ENCODE data around the gene CD276.
A peak's percentile ranks its signal among the peaks of the same experiment; 100 is the strongest.

The CD276 gene

DNA sequence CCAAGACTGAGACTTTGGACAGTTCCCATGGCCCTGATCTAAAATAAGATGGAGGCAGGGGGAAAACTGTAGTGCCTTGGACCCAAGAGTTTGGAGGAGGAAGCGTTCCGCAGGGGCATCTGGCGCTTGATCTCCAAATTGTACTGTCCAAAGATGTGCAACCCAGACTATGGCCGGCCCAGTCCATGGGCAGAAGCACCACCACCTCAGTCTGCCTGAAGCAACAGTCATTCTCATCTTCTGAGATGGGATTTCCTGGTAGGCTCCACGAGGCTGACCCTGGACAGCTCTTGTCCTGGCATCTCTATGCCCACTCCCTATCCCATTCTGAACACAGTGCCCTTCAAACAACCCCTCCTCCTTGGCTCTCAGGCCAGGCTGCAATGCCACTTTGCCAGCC is 65.3 kb downstream of the CD276 start:
- no peak for DNase-seq

DNA sequence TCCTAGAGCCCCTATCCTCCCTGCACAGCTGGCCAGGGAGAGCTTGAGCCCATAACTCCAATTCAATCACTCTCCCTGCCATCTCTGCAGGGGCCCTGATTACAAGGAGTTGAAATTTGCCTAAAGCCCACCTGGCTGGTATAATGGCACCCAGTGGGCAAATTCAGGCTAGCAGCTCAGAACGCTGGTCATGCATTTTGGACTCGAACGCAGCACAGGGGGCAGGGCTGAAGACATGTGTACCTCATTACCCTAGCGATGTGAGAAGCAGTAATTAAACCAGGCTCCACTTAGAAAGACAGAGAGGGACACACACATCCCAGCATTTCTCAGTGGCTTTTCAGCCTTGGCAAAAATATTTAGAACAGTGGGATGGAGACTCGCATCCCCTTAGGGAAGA is 65.8 kb downstream of the CD276 start:
- no peak for DNase-seq

DNA sequence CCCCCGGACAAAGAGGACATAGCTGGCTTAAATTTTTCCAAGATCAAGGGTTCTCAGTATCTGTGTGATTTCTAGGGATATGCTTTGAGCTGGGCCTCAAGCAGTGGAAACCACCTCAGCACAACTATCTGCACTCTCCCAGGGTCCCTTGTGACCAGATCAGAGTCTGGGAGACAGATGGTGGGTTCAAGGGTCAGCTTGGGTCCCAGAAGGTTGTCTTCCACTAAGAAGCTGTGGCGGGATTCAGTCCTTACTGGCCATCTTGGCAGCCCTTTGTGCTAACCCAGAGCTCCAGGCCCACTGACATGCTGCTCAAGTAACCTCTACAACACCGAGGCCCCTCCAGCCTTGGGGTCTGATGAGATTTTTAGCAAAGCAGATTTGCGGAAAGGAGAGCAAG is 66.3 kb downstream of the CD276 start:
- DNase-seq: no peak

DNA sequence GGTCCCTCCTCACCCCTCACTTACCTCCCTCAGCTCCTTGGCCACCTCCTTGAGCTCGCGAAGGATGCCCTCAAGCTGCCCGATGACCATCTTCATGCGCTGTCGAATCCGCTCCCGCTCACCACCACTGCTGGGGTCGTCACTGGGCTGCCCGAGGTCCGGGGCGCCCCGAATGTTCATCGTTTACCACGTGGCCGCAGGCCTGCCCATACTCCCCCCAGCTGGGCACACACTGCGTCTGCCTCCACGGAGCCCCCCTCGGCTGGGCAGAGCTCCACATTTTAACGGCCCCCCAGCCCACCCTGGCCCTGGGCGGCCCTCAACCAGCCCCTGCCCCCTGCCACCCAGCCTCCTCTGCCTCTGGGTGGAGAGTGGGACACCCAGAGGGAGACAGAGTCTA is 66.8 kb downstream of the CD276 start:
- no peak for DNase-seq

DNA sequence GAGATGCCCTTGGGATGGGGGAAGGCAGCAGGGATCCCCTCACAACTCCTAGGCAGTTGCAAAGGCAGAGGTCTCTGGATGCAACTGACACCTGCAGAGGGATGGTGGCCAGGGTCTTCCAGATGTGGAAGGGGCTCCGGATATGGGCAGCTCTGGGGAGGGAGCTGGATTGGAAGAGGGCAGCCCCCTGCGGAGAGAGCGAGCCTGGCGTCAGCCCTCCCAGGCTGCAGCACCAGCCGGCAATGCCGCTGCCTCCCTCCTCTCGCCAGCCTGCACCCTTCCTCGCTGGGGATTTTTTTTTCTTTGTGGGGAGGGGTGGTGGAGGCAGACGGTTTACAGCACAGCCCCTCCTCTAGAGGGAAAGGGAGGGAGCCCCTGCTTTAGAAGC is 67.3 kb downstream of the CD276 start:
- DNase-seq: no peak

DNA sequence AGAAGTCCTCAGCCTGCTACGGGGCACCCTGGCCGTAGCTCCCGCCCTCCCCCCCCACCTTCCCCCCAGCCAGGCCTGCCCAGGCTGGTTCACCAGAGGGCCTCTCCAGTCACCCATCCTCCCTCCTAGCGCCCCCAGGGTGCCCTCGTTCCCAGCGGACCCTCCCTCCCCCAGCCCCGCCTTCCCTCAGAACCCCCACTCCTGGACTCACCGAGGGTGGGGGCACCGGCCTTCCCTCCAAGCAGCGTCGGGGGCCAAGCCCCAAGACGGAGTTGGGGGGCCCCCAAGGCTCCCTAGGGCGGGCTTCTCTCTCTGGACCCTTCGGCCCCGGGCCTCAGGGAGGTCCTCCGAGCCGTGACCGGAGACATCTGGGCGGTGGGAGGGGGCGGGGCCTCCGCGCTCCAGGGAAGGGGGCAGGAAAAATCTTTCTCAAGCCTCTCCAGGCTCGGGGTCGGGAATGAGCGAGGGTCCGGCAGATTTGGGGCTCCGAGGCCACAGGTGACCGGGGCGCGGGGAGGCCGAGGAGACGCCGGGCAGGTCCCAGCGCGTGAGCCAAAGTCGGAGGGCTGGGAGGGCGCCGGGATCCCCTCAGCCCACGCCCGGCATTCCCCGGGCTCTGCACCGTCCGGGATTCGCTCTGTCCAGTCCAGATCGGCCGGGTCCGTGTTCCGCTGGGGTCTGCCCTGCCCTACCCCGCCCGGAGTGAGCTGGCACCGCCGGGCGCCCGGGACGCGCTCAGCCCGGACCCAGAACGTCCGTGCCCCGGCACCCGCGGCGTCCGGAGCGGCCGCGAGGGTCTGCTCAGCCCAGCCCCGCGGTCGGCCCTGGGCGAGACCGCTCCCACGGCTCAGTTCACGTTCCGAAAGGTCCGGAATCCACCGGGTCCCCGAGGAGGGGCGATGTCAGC is 68.0 kb downstream of the CD276 start:
- DNase-seq: no peak

DNA sequence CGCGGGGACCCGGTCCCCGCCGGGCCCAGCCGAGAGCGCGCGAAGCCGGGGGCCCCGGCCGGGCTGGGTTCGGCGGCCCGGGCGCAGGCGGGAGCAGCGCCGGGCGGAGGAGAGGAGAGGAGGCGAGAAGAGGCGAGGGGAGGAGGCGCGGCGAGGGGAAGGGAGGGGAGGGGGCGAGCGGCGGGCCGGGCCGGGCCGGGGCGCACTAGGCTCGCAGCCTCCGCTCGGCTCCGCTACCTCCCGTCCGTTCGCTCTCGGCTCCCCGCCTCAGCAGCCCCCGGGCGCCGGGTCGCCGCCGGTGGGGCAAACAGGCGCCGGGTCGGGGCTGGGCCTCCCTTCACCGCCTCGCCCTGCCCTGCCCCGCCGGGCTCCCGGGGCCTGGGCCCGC is 68.6 kb downstream of the CD276 start:
- no peak for DNase-seq

DNA sequence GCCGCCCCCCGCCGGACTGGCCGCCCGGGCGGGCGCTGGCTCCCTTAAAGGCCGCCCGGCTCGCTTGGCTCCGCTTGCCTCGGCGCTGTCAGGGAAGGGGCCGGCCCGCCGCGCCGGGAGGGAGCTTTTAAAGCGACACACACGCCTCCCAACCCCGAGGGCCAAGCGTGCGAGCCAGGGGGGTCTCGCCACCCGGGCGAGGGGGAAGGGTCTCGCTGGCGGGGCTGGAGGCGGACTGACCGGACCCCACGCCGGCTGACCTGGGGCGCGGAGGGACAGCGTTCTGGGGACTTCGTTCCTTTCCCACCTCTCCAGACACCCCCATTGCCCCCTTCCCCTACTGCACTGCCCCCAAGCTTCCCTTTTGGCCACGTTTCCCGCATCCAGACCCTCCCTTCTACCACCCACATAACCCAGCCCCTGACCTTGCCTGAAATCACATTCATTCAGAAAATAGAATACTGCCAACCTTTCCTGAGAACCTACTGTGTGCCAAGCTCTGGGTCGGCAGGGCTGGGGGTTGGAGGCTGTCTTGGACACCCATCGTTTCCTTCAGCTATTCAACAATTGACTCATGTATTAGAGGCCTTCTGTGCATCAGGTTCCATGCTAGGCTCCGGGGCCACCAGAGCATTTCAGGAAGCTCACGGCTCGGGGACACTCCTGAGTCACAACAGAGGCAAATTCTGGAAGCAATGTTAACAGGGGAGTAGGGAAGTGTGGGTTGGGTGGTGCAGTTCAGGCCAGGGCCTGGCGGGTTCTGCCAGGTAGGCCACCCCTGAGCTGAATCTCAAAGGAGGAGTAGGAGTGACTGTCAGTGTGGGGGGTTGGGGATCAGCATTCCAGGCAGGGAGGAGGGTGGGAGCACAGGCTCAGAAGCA is 69.3 kb downstream of the CD276 start, which contains the start of gene INSYN1:
Gene INSYN1 (minus strand): TSS at position 102 of the 881 bp plus-strand sequence. CDS start 2,221 bp downstream, outside the sequence.
- DNase-seq: no peak

DNA sequence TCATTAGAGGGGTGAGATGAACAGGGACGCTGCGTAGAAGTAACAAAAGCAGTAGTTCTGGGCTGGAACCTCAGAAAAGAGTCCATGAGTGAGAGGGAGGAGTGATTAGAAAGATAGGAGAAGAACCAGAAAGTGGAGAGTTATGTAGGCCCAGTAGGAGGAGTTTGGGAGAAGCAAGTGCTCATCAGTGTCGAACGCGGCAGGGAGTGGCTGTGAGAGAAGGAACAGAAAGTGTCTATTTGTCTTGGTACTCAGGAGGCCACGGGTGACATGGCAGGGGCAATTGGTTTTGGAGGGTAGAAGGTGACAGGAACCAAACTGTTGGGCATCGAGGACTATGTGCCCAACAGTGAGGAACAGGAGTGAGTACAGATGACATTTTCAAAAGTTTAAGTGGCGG is 70.3 kb downstream of the CD276 start:
- no peak for DNase-seq

DNA sequence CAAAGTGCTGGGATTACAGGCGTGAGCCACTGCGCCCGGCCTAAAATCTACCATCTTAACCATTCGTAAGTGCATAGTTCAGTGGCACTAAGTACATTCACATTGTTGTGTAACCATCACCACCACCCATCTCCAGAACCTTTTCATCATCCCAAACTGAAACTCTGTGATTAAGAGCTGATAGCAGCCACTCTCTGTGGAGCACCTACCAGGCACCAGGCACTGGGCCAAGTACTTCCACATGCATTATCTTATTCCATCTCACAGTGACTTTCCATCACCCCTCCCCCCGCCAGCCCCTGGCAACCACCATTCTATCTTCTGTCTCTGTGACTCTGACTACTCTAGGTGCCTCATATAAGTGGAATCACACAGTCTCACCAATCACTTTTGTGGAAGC is 71.3 kb downstream of the CD276 start:
- DNase-seq: peak; percentile 30

DNA sequence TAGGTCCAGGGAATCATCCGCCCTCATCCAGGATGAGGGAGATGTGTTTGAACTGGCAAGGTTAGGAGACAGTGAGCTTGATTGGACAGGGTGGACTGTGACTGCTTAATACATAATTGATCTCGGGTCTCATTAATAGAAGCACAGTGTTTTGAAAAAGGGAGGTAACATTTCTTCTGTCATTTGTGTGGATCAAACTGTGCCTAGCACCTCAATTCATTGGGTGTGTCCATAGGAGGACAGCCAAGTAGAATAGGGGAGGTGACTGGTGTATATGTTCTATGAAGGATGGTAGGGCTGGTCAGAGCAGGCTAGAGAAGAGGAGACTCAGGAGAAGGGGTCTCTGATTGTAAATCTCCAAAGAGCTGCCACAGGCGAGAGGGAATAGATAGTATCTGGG is 71.8 kb downstream of the CD276 start:
- no peak for DNase-seq

DNA sequence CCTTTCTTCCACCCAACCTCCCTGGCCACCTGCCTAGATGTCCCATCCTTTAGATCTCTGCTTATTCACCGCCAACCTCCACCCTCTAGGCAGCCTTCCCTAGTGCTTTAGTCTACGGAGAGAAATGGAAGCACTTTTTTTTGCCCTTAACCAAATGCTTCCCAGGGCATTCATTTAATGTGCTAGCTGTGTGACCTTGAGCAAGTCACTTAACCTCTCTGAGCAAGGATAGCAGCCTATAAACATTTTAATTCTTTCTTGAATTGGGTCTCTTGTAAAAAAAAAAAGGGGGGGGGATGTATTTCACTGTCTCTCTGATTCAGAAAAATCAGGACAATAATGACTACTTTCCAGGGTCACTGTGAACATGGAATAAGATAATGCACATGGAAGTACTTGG is 72.2 kb downstream of the CD276 start:
- DNase-seq: no peak

DNA sequence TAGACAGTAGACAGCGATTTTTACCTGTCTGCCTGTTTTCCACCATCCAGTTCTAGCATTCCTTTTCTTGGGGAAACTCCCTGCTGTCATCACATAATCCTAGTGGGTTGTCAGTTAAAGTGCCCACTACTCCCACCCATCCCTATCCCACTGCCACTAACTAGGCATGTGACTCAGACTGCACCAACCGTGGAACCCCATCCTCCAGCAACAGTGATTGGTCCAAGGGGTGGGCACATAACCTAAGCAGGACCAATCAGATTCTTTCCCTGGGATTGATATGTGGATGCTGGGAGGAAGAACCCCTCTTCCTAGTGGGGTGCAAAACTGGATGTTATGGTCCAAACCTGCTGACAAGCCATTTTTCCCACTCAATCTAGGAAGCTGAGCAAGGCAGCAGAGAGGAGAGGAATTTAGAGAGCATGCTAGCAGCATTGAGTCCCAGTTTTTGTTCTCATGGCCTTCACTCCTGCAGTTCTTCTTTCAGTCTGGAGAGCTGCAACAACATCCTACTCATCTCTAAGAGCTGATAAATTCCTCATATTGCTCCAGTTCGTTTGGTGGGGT is 72.8 kb downstream of the CD276 start:
- DNase-seq: no peak

DNA sequence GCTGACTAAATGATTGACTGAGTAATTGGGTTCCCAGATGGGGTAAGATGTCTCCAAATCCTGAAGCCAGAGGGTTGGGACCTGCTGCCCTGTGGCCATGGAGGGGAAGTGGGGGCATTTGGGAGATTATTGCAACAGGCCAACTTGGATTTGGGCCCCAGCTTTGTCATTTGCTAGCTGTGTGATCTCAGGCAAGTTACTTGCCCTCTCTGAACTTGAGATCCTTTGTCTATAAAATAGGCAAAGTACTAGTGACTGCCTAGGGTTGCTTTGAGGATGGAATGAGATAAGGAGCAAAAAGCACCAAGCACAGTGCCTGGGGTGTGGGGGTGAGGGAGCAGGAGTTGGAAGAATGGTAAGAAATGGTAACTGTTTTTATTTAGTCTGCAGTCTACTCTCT is 73.4 kb downstream of the CD276 start:
- no peak for DNase-seq

DNA sequence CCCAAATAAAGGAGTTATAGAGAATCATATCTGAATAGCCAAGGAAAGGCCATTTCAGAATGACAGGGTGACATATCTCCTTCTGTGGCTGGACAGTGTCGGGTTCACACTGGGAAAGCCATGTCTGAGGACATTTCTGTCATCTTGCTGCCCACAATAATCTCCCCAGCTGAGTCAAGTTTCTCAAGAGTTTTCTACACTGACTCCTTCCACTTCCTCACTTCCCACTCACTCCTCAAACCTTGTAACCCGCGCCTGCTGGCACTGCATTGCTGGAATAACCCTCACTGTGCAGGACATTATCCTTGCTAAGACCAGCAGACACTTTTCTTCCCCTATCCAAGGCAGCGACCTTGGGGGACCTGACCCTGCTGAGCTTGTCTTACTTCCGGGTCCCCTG is 74.3 kb downstream of the CD276 start:
- DNase-seq: no peak

DNA sequence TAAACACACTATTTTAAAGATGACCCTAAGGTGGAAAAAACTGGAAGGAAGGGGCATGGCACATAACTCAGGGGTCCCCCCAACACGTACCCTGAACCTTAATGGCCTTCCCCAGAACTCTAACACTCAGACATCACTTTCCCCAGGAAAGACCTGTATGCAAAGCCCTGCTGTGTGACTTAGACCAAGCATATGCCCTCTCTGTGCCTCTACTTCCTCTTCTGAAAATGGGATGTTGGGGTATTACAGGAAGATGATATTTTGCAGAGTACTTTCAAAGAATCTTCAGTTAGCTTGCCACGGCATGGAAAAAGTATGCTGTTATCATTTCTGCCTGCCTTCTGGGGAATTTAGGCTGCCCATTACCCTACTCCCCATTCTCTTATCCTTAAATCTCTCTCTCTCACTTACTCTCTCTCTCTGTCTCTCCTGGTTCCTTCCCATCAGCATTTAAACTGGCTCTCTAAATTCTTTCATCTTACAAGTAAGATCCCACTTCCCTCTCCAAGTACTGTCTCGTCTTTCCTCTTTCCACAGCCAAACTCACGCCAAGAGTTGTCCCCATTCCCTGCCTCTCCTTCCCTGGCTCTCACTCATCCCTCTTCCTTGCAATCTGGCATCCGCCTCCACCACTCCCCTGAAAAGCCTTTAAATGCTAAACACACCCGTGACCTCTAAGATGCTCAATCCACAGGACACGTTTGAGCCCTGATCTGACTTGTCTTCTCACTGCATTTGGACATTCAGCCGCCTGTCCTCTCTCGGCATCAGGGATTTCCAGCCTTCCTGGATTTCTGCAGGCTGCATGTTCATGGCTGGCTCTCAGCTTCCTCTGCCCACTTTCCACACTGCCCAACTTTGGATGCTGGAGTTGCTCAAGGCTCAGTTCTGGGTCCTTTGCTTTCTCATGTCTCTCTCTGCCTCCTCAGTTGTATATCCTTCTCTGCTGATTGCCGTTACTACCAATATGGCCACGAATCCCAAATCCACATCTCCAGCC is 76.4 kb downstream of the CD276 start:
- DNase-seq: no peak

DNA sequence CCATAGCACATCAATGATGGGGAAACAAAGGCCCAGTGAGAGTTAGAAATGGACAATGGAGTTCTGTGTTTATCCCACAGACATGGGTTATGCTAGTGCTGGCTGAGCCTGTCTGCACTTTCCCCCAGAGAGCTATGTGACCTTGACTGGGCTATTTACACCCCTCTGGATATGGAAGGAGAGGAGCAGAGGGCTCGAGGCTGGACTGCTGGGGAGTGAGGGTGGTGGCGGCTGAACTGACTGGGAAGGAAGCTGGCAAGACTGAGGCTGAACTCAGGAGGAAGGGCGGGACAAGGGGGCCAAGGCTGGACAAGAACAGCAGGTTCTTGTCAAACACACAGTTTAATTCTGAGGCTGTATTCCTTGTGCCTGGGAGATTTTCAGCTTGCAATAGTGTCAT is 79.7 kb downstream of the CD276 start:
- no peak for DNase-seq
